Right lobe of liver (tissue), 4 donors: ENCODE data around the gene HTATSF1.

Experiments used
- POLR2A ChIP-seq: fragments of 450-650 bp; IDR thresholded peaks from one replicate; pipeline ENCODE4 v1.6.1; 2017; ENCODE audit warnings: antibody characterized with exemption, mild to moderate bottlenecking
- TF ChIP-seq, protein P1 (sequence below), 4 donors: fragments of 200-600 bp in 3 of 4; fragments of 450-650 bp in 1 of 4; IDR thresholded peaks; one replicate each; pipeline versions ENCODE4 v1.5.1 to v1.8.0; 2016 to 2022; ENCODE audit warnings: antibody characterized with exemption in 4 of 4, mild to moderate bottlenecking in 2 of 4
- donor health status: DM: no; HTN: no; CAD: no.
- donor health status: DM: no; HTN: no; CAD: no.
- donor health status: DM: no; HTN: yes; CAD: no.

GRCh38 chrX:136496764-136497555 lies 432 bp upstream of the HTATSF1 start:
- TF ChIP-seq, protein P1, sequence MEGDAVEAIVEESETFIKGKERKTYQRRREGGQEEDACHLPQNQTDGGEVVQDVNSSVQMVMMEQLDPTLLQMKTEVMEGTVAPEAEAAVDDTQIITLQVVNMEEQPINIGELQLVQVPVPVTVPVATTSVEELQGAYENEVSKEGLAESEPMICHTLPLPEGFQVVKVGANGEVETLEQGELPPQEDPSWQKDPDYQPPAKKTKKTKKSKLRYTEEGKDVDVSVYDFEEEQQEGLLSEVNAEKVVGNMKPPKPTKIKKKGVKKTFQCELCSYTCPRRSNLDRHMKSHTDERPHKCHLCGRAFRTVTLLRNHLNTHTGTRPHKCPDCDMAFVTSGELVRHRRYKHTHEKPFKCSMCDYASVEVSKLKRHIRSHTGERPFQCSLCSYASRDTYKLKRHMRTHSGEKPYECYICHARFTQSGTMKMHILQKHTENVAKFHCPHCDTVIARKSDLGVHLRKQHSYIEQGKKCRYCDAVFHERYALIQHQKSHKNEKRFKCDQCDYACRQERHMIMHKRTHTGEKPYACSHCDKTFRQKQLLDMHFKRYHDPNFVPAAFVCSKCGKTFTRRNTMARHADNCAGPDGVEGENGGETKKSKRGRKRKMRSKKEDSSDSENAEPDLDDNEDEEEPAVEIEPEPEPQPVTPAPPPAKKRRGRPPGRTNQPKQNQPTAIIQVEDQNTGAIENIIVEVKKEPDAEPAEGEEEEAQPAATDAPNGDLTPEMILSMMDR (IDR thresholded peaks at IDR 0.05) = no peak
- TF ChIP-seq POLR2A = peak; percentile 20
